ENCODE measurements around the gene APOL1. TPM values are rescaled to one million over a fixed set of nuclear protein-coding genes. Genes with fewer than 3 reads are reported as not detected.

The APOL1 gene
- total and polyA plus RNA-seq, 2 of the 13 experiments (the other 11 are each of a cell fraction or from before 2014, with no cell fraction given): 20.3 to 75.0 TPM

DNA sequence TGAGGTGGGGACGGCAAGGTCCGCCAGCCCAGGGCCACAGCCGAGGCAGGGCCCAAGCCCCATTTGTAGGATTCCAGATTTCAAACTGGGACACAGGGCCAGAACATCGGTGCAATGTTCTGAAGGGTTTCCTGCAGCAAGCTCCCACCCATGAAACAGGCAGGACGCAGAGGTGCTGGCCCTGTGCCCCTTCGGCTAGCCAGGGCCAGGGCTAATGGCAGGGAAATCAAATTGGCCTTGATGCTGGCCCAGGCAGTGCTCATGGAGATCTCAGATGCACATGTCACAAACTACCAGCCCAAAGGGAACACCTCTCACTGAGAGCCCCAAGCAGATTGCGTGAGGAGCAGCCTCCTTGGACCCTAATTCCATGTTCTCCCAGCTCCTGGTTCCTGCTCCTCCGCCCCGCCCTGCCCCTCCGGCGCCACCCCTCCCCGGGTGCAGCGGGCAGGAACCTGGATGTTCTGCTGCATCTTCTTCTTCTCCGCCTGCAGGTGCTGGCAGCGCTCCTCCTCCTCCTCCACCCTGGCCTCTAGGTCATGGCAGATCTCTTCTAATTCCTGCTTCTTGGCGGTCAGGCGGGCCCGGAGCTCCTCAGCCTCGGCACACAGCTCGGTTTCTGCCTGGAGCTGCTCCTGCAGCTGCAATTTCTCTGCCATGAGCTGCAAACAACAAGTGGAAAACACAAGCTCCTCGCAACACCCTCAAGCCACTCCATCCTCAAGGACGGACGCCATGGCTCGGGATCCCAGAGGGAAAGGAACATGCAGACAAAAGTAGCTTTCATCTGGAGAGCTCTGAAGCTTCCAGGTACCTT, 47.7 kb downstream of the APOL1 start:
- H3K4me2 ChIP-seq (ENCODE audit: low read depth, low read length): no peak overlapping the region
- no peak for FAIRE-seq
- H3K9ac ChIP-seq (ENCODE audit: insufficient read depth, low read depth, low read length): no peak overlapping the region
- BruUV-seq (replicated peaks): no TSS peak
- POLR2A ChIA-PET: interaction anchor here (1.2 kb wide), 1 partner anchor 12 kb away, joined by 3 read pairs; no protein-coding TSS in a partner anchor
- TF ChIP-seq POLR2A (IDR thresholded peaks at IDR 0.05; ENCODE audit: insufficient read depth in 1 of 2, low read depth in 2 of 2, low read length in 2 of 2) (0 out of 4 replicates have a peak, but pooled peaks of 1 of the 2 experiments have one; percentile 9), HDAC2 (CRISPR knock-in tag; IDR thresholded peaks at IDR 0.05) (no peak), ZNF605 (CRISPR knock-in tag; IDR thresholded peaks at IDR 0.05) (0 out of 2 replicates have a peak, but pooled peaks have one; percentile 31)
- no peak for ATAC-seq
- H3K27me3 ChIP-seq (ENCODE audit: control insufficient read depth in 1 of 2, insufficient read depth in 2 of 2, low read length in 2 of 2): no peaks in the 10 kb centered on the region
- no peak overlapping the region for H3K4me3 ChIP-seq (replicated peaks in 1 of 3; ENCODE audit: insufficient read depth in 1 of 3, low read depth in 2 of 3, low read length in 3 of 3)
- peaks cover 66 to 91% of the 10 kb centered on the region in 2 experiments for H3K36me3 ChIP-seq (replicated peaks in 1 of 2; ENCODE audit: control insufficient read depth in 1 of 2, insufficient read depth in 2 of 2, low read length in 2 of 2)
- no peak overlapping the region for H2AFZ ChIP-seq (ENCODE audit: low read length)
- intact Hi-C loops (cut with micrococcal nuclease; ENCODE audit: unreplicated experiment): loop anchor here (1.0 kb wide), 2 partner anchors 170 to 186 kb away; no protein-coding TSS in a partner anchor
- no peaks in the 10 kb centered on the region for H4K20me1 ChIP-seq (ENCODE audit: insufficient read depth, low read length)
- in situ Hi-C loops (cut with HindIII; ENCODE audit: extremely low pct_ligation_motif_present, low pct_unique_long_range_greater_than_20kb): loop anchor here (5.0 kb wide), 1 partner anchor 167 kb away; no protein-coding TSS in a partner anchor
- CTCF ChIA-PET (ENCODE audit: low intra/inter-chr PET ratio, low total read pairs): interaction anchor here (1.6 to 2.3 kb wide), 2 partner anchors 170 to 186 kb away, joined by 17 to 20 read pairs; no protein-coding TSS in a partner anchor
- no peaks in the 10 kb centered on the region for H3K79me2 ChIP-seq (ENCODE audit: insufficient read depth, low read length)
- H3K4me1 ChIP-seq (ENCODE audit: insufficient read depth, low read length): no peaks in the 10 kb centered on the region
- DNase-seq (ENCODE audit: low spot score): no peak
- 98% methylated on average over 19 of the region's 24 CpGs for WGBS (ENCODE audit: low lambda C conversion rate)
- no peaks in the 10 kb centered on the region for H3K9me3 ChIP-seq (ENCODE audit: low read length)
- no peak overlapping the region for H3K27ac ChIP-seq (ENCODE audit: extremely low read length, insufficient read depth, low read length)

GRCh38 chr22:36301384-36301828, 48.5 kb downstream of the APOL1 start:
- H3K27me3 ChIP-seq (ENCODE audit: control insufficient read depth in 1 of 2, insufficient read depth in 2 of 2, low read length in 2 of 2): no peaks in the 10 kb centered on the region
- no peaks in the 10 kb centered on the region for H3K4me1 ChIP-seq (ENCODE audit: insufficient read depth, low read length)
- no peak overlapping the region for H3K9ac ChIP-seq (ENCODE audit: insufficient read depth, low read depth, low read length)
- no peaks in the 10 kb centered on the region for H3K9me3 ChIP-seq (ENCODE audit: low read length)
- H2AFZ ChIP-seq (ENCODE audit: low read length): no peak overlapping the region
- intact Hi-C loops (cut with micrococcal nuclease; ENCODE audit: unreplicated experiment): loop anchor here (1.0 kb wide), 2 partner anchors 169 to 185 kb away; no protein-coding TSS in a partner anchor
- ATAC-seq: peak; percentile 79
- no peaks in the 10 kb centered on the region for H4K20me1 ChIP-seq (ENCODE audit: insufficient read depth, low read length)
- CTCF ChIA-PET (ENCODE audit: low intra/inter-chr PET ratio, low total read pairs): interaction anchor here (1.6 to 2.3 kb wide), 2 partner anchors 169 to 185 kb away, joined by 17 to 20 read pairs; no protein-coding TSS in a partner anchor
- peak; percentile 80 for FAIRE-seq
- POLR2A ChIA-PET: interaction anchor here (1.2 kb wide), 1 partner anchor 13 kb away, joined by 3 read pairs; no protein-coding TSS in a partner anchor
- no peak overlapping the region for H3K27ac ChIP-seq (ENCODE audit: extremely low read length, insufficient read depth, low read length)
- in situ Hi-C loops (cut with HindIII; ENCODE audit: extremely low pct_ligation_motif_present, low pct_unique_long_range_greater_than_20kb): loop anchor here (5.0 kb wide), 1 partner anchor 166 kb away; no protein-coding TSS in a partner anchor
- BruUV-seq (replicated peaks): no TSS peak
- no peak overlapping the region for H3K4me2 ChIP-seq (ENCODE audit: low read depth, low read length)
- no peaks in the 10 kb centered on the region for H3K79me2 ChIP-seq (ENCODE audit: insufficient read depth, low read length)
- peaks cover 68 to 91% of the 10 kb centered on the region in 2 experiments for H3K36me3 ChIP-seq (replicated peaks in 1 of 2; ENCODE audit: control insufficient read depth in 1 of 2, insufficient read depth in 2 of 2, low read length in 2 of 2)
- DNase-seq (ENCODE audit: low spot score): peak; percentile 48
- H3K4me3 ChIP-seq (replicated peaks in 1 of 3; ENCODE audit: insufficient read depth in 1 of 3, low read depth in 2 of 3, low read length in 3 of 3): no peak overlapping the region
- WGBS (ENCODE audit: low lambda C conversion rate): 75% methylated on average over 6 of the region's 13 CpGs
- peak; percentile 38 for TF ChIP-seq AGO2 (optimal IDR thresholded peaks at IDR 0.05; ENCODE audit: low read depth, low read length)
- no peak for TF ChIP-seq ZNF432 (CRISPR knock-in tag; IDR thresholded peaks at IDR 0.05; ENCODE audit: borderline replicate concordance)
- peak; percentile 85 for TF ChIP-seq ZBTB38 (CRISPR knock-in tag; IDR thresholded peaks at IDR 0.05)
- TF ChIP-seq ETV5 (CRISPR knock-in tag; IDR thresholded peaks at IDR 0.05; ENCODE audit: borderline replicate concordance): no peak; the same call in 1 of the 2 replicates
- peak; percentile 37; the same call in 1 of the 2 replicates for TF ChIP-seq TFAP4 (IDR thresholded peaks at IDR 0.05; ENCODE audit: borderline replicate concordance, low read depth)
- TF ChIP-seq SAP130 (CRISPR knock-in tag; IDR thresholded peaks at IDR 0.05; ENCODE audit: low read depth): peak; percentile 39; the same call in 1 of the 2 replicates
- peak; percentile 13; the same call in 1 of the 2 replicates for TF ChIP-seq HDAC2 (CRISPR knock-in tag; IDR thresholded peaks at IDR 0.05)
- TF ChIP-seq SALL1 (CRISPR knock-in tag; IDR thresholded peaks at IDR 0.05): peak; percentile 51; the same call in 1 of the 2 replicates
- TF ChIP-seq ISX (CRISPR knock-in tag; conservative IDR thresholded peaks at IDR 0.05): no peak
- TF ChIP-seq ZNF331 (CRISPR knock-in tag; IDR thresholded peaks at IDR 0.05): 0 out of 2 replicates have a peak, but pooled peaks have one; percentile 48
- TF ChIP-seq XBP1 (CRISPR knock-in tag; IDR thresholded peaks at IDR 0.05): no peak
- 0 out of 2 replicates have a peak, but pooled peaks have one; percentile 19 for TF ChIP-seq ZNF788 (CRISPR knock-in tag; IDR thresholded peaks at IDR 0.05; ENCODE audit: borderline replicate concordance)
- TF ChIP-seq TMF1 (CRISPR knock-in tag; IDR thresholded peaks at IDR 0.05; ENCODE audit: low read depth): no peak
- TF ChIP-seq RBFOX2 (IDR thresholded peaks at IDR 0.05; ENCODE audit: low read depth, low read length): no peak
- TF ChIP-seq FOXA1 (IDR thresholded peaks at IDR 0.05): no peak
- 0 out of 2 replicates have a peak, but pooled peaks have one; percentile 5 for TF ChIP-seq FOXA1 (CRISPR knock-in tag; IDR thresholded peaks at IDR 0.05)
